Measurements from ENCODE around the gene TMEM151A.

TMEM151A gene

DNA sequence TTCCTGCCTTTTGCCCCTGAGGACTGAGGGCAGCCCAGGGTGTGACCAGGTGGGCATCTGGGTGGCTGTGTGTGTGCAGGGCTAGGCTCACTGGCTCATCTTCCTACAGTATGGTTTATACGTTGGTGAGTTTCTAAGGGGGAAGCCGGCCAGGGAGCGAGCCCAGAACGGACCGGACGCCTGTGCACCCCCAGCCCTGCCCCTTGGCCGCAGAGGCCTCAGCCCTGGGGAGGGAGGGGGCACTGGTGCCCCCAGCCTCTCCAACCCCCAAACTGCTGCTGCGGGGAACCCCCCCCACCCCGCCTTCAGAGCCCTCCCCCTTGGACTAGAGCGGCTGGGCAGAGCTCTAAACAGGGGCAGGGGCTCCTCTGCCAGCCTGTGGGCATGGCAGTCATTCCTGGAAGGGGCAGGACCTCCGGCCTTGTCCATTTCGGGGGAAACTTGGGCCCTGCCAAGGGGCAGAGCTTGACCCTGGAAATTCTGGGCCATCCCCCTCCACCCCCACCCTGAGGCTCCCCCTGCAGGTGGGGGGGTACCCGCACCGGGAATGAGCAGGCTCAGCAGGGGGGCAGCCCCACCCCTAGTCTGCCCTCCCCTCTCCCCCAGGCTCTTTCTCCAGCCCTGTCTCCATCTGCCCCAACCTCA is 8.1 kb upstream of the TMEM151A start:
- DNase-seq (ENCODE audit: low read depth, low spot score), result no peak

DNA sequence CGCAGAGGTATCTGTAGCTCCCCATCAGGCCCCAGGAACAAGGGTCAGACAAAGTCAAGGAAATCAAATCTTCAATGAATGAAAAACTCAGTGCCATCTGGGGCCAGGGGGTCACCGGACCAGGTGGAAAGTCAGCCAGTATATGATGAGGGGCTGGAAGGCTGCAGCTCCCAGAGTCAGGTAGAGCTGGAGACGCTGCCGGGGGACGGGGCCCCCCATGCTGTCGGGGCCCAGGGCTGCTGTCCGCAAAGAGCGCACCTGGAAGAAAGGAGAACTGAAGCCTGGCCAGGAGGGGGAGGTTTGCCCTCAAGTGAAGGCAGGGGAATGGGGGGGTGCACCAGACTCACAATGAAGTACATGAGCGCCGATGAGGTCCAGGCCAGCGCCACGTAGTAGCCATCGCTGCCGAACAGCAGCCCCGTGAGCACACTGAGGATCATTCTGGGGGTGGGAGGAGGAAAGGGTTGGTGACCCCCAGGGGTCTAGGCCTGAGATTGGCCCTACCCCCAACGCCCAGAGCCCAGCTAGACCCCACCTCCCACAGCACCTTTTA is 7.1 kb upstream of the TMEM151A start:
- DNase-seq (ENCODE audit: low read depth, low spot score), result no peak

DNA sequence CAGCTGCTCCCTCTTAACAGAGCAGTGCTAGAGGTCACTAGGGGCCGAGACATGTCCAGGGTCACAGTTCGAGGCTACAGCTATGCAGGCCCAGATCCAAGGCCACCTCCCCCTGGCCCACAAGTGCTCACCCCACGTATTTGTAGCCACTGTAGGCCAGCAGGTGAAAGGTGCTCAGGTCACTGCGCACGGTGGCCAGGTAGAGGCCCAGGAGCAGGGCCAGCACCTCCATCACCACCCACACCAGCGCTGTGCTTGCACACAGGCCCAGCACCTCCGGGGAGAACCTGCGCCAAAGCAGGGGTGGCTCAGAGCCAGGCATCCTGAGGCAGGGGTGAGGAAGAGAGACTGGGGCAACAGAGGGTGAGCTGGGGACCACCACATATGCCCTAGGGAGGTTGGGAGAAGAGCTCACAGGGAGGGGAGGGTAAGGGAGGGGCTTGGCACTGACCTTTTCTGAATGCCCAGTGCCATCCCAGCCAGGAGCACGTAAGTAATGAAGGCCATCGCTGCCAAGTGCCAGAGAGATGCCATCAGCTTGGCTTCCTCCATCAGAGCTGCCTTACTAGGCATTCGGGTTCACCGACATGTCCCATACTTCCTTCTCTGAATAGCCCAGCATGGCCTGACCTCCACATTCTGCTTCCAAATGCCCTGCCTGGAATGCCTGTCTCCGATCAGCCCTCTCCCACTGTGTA is 6.3 kb upstream of the TMEM151A start:
- DNase-seq (ENCODE audit: low read depth, low spot score), result no peak

DNA sequence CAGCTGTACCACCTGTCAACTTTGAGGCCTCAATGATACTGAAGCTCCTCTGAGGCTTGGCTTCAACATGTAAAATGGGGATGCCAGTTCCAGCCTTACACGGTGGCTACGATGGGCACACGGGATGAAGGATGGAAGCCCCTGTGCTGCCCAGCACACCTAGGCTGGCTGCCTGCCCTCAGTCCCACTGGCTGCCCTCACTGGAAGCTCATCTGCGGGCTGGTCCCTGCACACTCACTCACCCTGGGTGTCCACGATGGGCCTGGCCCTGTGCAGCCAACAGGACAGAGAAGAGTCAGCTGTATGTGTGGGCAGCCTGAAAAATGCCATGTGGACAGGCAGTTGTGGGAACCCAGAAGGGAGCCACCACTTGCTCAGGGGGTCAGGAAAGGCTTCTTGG is 5.0 kb upstream of the TMEM151A start:
- DNase-seq (ENCODE audit: low read depth, low spot score), result no peak

DNA sequence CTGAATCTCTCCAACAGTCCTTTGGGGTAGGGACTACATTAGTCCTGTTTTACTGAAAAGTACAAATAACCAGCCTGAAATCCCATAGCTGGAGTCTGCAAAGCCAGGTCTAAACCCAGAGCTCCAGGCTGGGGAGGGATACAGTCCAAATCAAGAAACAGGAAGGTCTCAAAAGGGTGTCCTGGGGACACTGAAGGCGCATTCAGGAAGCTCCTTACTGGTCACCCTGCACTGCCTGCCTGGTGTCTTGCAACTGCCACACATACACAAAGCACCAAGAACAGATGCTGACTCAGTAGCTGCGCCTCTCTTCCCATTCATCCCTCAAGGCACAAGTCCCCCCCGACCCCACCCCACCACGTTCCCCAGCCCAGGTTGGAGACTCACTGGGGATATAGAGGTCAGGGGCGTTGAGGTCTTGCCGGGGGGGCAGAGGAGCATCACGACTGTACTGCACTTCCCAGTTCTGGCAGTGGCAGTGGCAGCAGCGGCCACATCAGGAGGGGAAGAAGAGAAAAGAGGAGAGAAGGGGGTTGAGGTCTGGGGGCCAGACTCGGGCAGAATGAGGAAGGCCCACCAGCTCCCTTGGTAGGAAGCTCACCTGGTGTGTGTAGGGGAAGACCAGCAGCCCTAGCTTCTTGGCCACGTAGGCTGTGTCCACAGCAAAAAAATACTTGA is 4.3 kb upstream of the TMEM151A start:
- DNase-seq (ENCODE audit: low read depth, low spot score), result no peak

DNA sequence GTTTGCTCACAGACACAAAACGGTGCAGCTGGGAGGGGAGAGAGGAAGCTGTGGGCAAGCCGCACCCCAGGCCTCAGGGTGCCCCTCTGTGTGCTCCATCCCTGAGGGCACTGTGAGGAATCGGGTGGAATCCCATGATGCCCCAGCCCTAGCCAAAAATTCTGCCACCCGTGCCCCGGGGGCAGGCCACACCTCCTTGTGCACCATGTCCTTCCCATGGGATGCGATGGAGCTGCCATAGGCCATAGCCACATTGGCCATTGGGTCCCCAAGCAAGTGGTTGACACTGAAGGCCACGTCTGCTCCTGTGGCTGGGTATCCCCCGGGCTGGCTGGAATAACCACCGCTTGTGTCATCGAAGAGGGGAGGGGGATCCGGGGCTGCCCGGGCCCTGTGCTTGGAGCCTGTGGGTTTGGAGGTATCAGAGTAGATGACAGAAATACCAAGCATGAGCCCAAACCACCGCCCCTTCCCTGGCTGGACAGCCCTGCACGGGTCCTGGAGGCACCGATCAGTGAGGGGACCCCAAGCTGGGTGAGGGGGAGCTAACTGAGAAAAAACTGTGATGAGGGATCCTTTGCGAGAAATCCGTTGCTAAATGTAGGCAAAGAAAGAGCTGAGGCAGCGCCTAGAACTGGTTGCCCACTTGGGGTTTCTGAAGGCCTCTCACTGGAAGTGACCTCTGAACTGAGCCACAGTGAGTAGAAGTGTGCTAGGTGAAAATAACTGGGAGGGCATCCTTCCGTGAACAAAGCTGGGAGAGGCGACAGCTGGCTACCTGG is 3.6 kb upstream of the TMEM151A start:
- DNase-seq (ENCODE audit: low read depth, low spot score), result no peak

DNA sequence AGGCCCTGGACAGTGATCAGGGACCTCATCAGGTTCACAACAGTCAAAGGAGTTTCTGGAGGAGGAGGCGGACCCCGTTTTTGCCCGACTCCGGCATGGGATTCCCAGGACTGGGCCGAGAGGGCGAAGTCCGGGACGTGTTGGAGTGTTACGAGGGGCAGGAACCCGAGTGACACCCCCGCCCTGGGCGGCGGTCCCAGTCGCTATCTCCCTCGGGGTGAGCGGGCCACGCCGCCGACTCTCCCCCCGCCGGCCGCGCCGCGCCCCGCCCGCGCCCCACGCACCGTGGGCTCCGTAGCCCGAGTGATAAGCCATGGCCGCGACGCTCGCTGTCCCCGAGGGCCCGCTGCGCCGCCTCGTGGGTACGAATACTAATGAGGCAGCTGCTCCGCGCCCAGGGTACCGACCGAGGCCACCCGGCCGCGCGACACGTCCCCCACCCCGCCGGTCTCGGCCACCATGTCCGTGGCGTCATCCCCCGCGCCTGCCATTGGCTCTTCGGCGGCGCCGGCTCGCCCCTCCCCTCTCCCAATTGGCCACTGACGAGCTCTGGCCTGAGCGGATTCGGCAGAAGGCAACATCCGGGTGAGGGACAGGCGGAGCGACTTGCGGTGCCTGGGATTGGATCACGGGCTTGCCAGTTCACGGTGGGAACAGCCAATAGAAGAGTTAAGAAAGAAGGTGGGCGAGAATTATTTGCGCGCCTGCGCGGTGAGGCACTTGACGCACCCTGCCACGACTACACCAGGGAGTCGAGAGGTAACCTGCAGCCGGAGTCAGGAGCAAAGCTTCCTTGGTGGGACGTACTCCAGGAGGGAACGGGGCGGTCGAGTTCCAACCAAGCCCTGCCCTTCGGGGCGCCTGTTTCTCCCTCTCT is 2.8 kb upstream of the TMEM151A start, which contains the start of gene YIF1A:
Gene YIF1A, minus strand, starts transcription at position 473 of the 877 bp plus-strand sequence. Its CDS starts 158 bp downstream, at position 315.
- DNase-seq (ENCODE audit: low read depth, low spot score), result peak; percentile 97

DNA sequence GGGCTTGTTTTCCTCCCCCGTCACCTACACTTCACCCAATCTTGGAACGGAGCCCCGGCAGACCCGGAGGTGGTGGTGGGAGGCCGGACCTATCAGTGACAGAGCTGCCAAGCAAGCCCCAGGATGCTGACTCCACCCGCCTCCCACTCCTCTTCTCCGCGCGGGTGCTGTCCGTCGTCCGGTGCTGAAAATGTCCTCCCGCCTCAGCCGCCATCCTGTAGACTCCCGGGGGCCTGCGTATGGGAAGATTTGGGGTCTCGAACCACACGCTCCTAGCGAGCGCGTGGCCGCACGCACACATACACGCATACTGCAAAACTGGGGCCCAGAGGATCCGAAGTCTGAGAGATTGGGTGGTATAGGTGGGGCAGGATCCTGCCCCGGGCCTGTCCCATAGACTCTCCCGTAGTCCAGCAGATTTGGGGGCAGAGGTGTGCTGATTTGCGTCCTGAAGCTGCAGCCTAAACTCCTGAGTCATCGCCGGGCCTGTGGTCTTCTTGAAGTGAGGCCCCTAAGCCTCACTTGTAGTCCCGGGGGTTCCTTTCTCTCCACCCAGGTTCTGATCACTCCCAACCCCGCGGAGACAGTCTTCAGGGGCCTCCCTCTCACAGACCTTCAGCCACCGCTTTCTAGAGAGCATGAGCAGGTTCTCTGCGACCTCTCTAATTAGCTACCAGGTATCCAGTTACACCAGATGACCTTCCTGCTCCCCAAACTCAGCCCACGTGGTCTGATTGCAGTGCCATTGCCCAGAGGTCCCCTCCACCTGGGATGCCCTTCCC is 2.0 kb upstream of the TMEM151A start:
- DNase-seq (ENCODE audit: low read depth, low spot score), result no peak

DNA sequence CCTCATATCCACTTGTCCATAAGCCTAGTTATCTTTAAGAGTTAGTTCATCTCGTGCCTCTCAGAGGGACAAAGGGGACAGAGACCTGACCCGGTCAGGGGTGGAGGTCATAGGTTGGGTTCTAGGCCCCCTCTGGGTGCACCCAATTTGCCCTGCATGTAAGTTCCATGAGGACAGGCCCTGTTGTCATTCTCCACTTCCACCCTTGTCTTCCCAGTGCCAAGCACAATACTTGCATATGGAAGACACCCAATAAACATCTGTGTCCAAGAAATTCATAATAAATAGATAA is 1.4 kb upstream of the TMEM151A start:
- no peak for DNase-seq (ENCODE audit: low read depth, low spot score)

DNA sequence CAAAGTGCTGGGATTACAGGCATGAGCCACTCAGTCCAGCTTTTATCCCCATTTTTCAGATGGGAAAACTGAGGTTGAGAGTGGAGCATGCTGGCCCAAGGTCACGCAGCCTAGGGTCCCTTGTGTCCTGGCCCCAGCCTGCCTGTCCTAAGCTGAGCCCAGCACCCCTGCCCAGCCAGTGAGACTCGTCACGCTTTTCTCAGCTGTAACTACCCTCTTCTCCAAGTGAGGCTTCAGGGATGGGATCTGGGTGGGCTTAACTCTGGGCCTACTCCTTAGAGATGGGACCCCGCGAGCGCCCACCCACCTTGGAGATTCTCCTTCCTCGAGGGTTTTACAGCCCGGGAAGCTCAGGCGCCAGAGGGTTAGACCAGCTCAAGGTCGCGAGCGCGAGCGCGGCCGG is 390 bp upstream of the TMEM151A start:
- no peak for DNase-seq (ENCODE audit: low read depth, low spot score)

DNA sequence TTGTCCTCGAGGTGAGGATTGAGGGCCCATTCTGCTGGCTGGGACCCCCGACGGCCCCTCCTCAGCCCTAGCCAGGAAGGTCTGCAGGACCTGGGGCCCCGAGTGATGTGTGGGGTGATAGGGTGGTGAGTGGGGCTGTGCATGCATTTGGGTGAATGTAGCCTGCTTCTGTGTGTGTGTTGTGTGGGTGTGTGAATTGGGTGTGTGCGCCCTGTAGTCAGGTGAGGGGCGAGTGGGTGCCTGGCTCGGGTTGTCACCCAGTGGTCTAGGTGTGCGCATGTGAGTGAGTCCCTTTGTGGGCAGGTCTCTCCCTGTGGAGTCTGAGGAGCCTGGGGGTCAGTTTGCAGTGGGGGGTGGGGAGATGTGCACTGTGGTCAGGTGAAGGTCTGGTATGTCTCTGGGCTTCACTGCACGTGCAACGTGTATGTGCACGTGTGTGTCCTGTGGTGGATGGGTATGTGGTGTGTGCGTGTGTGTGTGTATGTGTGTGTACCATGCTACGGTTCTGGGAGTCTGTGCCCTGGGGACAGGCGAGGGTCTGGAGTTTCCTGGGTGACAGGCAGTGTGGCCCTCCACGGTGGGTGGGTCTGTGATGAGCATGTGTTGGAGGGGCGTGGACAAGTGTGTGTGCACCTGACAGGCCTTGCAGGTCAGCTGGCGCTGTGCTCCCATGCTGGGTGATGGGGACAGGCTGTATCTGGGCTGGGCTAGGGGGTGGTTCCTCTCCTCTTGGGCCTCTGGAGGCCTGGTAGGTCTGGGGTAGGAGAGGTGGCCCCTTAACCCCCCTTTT is 1.0 kb downstream of the TMEM151A start:
- DNase-seq (ENCODE audit: low read depth, low spot score), result no peak

DNA sequence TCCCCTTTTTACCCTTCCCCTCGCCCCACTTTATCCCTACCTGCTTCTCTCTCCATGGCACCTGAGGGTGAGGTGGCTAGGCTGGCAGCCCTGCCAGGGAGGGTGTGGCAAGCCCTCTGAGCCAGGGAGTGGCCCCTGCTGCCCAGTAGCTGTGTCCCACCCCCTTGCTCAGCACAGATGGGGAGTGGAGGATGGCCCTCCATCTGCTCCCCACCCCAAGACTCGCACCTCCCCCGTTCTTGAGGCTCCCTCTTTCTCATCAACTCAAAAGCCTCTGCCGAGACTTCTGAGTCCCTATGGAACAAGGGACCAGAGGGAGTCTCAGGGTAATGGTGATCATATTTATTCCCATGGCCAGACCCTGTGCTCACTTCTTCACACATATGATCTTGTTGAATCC is 1.7 kb downstream of the TMEM151A start:
- DNase-seq (ENCODE audit: low read depth, low spot score), result no peak

DNA sequence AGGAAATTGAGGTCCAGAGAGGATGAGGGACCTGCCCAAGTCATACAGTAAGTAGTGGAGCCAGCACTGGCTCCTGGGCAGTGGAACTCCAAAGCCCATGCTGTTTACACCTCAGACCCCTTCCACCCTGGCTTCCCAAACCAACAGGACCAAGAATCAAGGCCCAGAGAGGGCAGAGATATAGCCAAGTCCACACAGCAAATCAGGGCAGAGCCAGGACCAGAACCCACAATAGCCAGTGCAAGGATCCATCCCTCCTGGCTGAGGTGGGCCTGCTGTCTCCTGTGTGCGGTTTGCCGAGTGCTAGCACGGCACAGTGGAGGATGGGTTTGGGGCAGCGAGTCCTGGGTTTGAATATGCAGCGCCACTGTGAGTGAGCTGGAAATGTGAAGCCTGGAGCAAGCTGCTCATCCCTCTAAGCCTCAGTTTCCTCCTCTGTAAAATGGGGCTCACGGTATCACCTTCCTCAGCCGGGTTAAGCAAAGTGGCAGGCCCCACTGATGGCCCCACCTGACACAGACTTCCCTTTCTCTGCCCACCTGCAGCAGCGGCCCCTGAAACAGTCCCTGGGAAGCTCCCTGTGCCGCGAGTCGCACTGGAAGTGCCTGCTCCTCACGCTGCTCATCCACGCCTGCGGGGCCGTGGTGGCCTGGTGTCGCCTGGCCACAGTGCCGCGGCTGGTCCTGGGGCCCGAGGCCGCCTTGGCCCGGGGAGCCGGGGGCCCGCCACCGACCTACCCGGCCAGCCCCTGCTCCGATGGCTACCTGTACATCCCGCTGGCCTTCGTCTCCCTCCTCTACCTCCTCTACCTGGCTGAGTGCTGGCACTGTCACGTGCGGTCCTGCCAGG is 2.3 kb downstream of the TMEM151A start:
- DNase-seq (ENCODE audit: low read depth, low spot score), result no peak

DNA sequence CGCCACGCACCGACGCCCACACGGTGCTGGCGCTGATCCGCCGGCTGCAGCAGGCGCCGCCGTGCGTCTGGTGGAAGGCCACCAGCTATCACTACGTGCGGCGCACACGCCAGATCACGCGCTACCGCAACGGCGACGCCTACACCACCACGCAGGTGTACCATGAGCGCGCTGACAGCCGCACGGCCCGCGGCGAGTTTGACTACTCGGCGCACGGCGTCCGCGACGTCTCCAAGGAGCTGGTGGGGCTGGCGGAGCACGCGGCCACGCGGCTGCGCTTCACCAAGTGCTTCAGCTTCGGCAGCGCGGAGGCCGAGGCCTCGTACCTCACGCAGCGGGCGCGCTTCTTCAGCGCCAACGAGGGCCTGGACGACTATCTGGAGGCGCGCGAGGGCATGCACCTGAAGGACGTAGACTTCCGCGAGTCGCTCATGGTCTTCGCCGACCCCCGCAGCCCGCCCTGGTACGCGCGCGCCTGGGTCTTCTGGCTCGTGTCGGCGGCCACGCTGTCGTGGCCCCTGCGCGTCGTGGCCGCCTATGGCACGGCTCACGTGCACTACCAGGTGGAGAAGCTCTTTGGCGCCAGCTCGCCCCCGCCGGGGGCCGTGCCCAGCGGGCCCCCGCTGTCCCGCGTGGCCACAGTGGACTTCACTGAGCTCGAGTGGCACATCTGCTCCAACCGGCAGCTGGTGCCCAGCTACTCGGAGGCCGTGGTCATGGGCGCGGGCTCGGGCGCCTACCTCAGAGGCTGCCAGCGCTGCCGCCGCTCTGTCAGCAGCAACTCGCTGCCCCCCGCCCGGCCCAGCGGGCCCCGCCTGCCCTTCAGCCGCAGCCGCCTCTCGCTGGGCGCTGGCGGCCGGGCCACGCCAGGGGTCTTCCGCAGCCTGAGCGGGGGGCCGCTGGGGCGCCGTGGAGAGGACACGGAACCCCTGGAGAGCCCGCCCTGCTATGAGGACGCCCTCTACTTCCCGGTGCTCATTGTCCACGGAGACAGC is 3.2 kb downstream of the TMEM151A start:
- DNase-seq (ENCODE audit: low read depth, low spot score), result no peak

DNA sequence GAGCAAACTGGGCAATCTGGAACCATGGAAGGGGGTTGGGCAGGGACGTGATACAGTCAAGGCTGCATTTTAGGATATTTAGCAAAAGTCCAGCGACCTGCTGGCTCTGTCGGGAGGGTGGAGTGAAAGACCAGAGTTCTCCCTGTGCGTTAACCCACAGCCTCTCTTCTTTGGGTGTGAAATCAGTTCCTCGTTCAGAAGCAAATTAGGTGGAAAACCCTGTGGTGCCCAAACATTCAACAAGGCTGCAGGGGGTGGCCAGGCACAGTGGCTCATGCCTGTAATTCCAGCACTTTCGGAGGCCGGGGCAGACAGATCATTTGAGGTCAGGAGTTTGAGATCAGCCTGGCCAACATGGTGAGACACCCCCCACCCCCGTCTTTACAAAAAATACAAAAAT is 5.9 kb downstream of the TMEM151A start:
- DNase-seq (ENCODE audit: low read depth, low spot score), result no peak

DNA sequence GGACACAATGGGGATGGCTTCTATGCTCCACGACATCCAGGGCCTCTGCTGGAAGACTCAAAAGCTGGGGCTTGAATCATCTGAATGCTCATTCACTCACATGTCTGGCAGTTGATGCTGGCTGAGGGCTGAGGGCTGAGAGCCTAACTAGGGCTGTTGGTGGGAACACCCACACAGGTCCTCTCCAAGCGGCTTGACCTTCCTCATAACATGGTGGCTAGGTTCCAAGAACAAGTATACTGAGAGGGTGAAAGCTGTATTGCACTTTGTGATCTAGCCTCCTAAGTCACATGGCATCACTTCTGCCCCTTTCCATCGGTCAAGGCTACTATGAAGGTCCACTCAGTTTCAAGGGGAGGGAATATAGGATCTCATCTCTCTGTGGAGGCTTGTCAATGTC is 7.5 kb downstream of the TMEM151A start:
- DNase-seq (ENCODE audit: low read depth, low spot score), result no peak

DNA sequence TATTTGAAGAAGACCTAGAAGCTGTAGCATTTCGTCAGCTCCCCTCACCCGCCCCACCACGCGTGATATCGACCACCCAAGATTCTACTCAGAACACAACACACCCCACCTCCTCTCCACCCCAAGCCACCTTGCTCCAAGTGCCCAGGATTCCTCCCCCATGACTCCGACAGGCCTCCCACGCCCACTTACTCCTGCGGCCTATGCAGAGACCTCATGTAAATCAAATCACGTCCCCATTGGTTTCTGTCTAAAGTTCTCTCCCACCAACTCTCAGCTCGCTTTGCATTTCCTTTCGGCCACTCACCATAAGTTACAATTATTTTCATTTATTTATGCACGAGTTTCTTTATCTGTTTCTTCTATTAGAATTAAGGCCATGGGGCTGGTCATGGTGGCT is 11.0 kb downstream of the TMEM151A start:
- DNase-seq (ENCODE audit: low read depth, low spot score), result no peak
